WI38 (cell line): ENCODE data around the gene SOX10.
"Not testable (repeated sequence)": the region's sequence is repeated elsewhere in the genome, so short reads cannot be mapped to it uniquely, and the experiment has no call there.

Experiments used
- H3K4me3 ChIP-seq: 2 replicates; pipeline ENCODE4 v1.5.1; 2011; ENCODE audit warnings: low read depth, mild to moderate bottlenecking, control low read depth, low read length
- CTCF ChIP-seq: IDR thresholded peaks from 2 replicates; pipeline ENCODE4 v1.5.1; 2012; ENCODE audit warnings: low read depth, mild to moderate bottlenecking, control low read depth, low read length

Gene SOX10

DNA sequence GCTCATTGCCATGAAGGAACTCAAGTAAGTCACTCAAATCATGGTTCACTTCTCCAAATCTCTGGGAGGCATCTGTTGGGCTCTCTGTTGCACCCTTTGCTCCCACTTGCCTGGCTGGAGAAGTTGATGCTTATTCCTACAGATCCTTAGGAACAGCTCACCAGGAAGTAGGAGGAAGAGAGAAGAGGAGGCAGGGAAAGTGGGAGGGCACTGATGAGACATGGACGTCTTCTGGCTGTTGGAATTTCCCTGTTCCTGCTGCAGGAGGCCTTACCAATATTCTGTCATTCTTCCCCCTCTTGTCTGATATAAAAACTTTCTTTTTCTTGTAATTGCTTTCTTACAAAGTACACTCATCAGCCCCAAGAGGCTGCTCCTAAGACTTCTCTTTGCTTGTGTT is 17.2 kb downstream of the SOX10 start:
- H3K4me3 ChIP-seq = no peak overlapping the region
- no peak for TF ChIP-seq CTCF

DNA sequence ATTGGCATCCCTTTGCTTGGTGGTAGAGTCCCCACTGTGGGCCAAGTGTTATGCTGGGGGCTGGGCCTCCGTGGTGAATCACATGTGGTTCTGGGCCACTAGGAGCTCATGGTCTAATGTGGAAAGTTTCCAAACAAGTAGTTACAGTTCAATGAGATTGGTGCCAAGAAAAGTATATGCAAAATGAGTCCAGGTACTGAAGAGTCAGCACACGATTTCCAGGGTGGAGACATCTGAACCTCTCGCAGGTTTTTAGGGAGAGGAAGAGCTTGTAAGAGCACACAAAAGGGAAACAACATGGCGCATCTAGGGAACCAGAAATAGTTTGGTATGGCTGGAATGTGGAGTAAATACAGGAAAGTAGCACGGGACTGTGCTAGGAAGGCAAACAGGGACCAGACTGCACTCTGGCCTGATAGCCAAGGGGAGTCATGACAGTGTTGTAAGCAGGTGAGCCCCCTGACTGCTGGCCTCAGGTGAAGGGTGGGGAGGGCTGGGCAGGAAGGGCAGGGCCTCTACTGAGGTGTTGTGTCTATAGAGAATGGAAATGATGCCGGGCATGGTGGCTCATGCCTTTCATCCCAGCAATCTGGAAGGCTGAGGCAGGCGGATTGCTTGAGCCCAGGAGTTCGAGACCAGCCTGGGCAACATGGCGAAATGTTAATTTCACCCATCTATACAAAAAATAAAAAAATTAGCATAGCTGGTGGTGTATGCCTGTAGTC is 18.3 kb downstream of the SOX10 start:
- no peak for TF ChIP-seq CTCF
- no peak overlapping the region for H3K4me3 ChIP-seq

DNA sequence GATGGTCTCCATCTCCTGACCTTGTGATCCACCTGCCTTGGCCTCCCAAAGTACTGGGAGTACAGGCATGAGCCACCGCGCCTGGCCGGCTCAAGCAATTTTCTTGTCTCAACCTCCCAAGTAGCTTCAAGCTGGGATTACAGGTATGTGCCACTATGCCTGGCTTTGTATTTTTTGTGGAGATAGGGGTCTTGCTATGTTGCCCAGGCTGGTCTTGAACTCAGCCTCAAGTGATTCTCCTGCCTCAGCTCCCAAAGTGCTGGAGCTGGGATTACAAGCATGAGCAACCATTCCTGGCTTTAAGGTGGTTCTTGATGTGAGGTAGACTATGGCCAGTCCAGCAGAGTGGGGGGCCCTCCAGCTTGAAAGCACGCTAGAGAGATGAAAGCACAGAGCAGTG is 23.3 kb downstream of the SOX10 start:
- TF ChIP-seq CTCF = no peak
- H3K4me3 ChIP-seq = no peak overlapping the region

- no peak for TF ChIP-seq CTCF
- no peak overlapping the region for H3K4me3 ChIP-seq
Observed at GRCh38 chr22:37959231-37959825, 25.0 kb downstream of the SOX10 start.

DNA sequence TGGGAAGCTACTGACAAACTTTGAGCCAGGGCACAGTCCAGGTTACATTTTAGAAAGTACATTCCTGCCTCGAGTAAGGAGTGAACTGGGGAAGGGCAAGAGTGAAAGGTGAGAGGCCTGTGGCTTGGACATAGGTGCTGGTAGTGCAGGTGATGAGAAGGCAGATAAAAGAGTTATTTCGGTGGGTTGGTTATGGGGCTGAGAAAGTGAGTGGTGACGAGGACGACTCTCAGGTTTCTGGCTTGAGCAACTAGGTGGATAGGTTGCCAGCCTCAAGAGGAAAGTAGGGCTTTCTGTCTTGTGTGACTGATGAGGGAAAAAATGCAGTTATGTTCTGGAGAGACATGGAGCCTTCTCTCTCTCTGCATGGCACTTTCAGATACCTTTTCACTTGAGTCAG is 27.1 kb downstream of the SOX10 start:
- TF ChIP-seq CTCF = no peak
- no peak overlapping the region for H3K4me3 ChIP-seq

- H3K4me3 ChIP-seq = not testable (repeated sequence)
Observed at GRCh38 chr22:37955825-37956397, 28.4 kb downstream of the SOX10 start.

GRCh38 chr22:37954686-37955085 is 29.7 kb downstream of the SOX10 start:
- no peak for TF ChIP-seq CTCF
- peak overlapping the region; percentile 94 for H3K4me3 ChIP-seq
